GM12801 (cell line): ENCODE measurements around the gene MOK.

Source experiments
- CTCF ChIP-seq: IDR thresholded peaks from one replicate; pipeline ENCODE4 v1.5.1; 2011; ENCODE audit warnings: control low read depth; ENCODE audit not compliant: insufficient read length; ENCODE audit errors: extremely low read depth

Gene MOK

GRCh38 chr14:102202944-102203343 lies 102.0 kb downstream of the MOK start:
- no peak for TF ChIP-seq CTCF

- TF ChIP-seq CTCF, result no peak
Observed at GRCh38 chr14:102201776-102202175, 103.2 kb downstream of the MOK start.

- no peak for TF ChIP-seq CTCF
Observed at GRCh38 chr14:102201353-102201738, 103.6 kb downstream of the MOK start.

GRCh38 chr14:102200690-102201352 lies 104.1 kb downstream of the MOK start:
- TF ChIP-seq CTCF, result no peak

- TF ChIP-seq CTCF, result no peak
Observed at GRCh38 chr14:102197317-102197853, 107.6 kb downstream of the MOK start.

- no peak for TF ChIP-seq CTCF
Observed at GRCh38 chr14:102196902-102197230, 108.1 kb downstream of the MOK start.

GRCh38 chr14:102196039-102196901 lies 108.7 kb downstream of the MOK start:
- no peak for TF ChIP-seq CTCF
